IMR-90 (cell line): Measurements from ENCODE around the gene B3GALT4. TPM values are rescaled to one million over a fixed set of nuclear protein-coding genes. Genes with fewer than 3 reads are reported as not detected.

ENCODE experiments used
- ATAC-seq: fragments of 200-7000 bp; cut with Tn5 transposase; 2 replicates; pipeline ENCODE4 v1.9.1; 2020; ENCODE audit warnings: low read depth, mild to moderate bottlenecking, moderate library complexity
- BruUV-seq: library from RNA; stranded (reverse); fragments of 400-500 nt; replicated peaks from 2 replicates; lab custom pipeline; 2021; lab: Mats Ljungman, UMichigan
- CTCF ChIA-PET: fragments of 300-600 bp; formaldehyde crosslinking; extraction: SDS; loops from one replicate; lab custom pipeline; 2021; ENCODE audit warnings: antibody characterized with exemption; lab: Yijun Ruan, JAX
- POLR2A ChIA-PET: fragments of 300-600 bp; sonication (Branson Sonifier 250); formaldehyde crosslinking; loops from one replicate; lab custom pipeline; 2022; ENCODE audit warnings: antibody characterized with exemption; ENCODE audit not compliant: unreplicated experiment; lab: Charles Lee
- DNase-seq: peaks from one replicate; pipeline ENCODE4 v3.0.0; 2013
- H2AFZ ChIP-seq: replicated peaks from 2 replicates; pipeline ENCODE3; 2013; ENCODE audit warnings: low read length, mild to moderate bottlenecking; ENCODE audit not compliant: poor library complexity
- H2AK5ac ChIP-seq: 2 replicates; pipeline ENCODE4 v1.6.1; 2013; ENCODE audit warnings: low read depth, low read length, inconsistent platforms
- H2AK9ac ChIP-seq: replicated peaks from 2 replicates; pipeline ENCODE3; 2013; ENCODE audit warnings: mild to moderate bottlenecking, low read depth, low read length, moderate library complexity; ENCODE audit not compliant: poor library complexity
- H2BK120ac ChIP-seq: 2 replicates; pipeline ENCODE4 v1.6.1; 2013; ENCODE audit warnings: low read depth, low read length, inconsistent platforms
- H2BK15ac ChIP-seq: 3 replicates; pipeline ENCODE4 v1.6.1; 2013; ENCODE audit warnings: low read depth, low read length, inconsistent platforms
- H2BK20ac ChIP-seq: 2 replicates; pipeline ENCODE4 v1.6.1; 2013; ENCODE audit warnings: low read depth, mild to moderate bottlenecking, inconsistent platforms, low read length, moderate library complexity
- H2BK5ac ChIP-seq: 2 replicates; pipeline ENCODE4 v1.6.1; 2013; ENCODE audit warnings: mild to moderate bottlenecking, low read depth, low read length, inconsistent platforms; ENCODE audit not compliant: poor library complexity, severe bottlenecking
- H3K14ac ChIP-seq: replicated peaks from 2 replicates; pipeline ENCODE4 v1.6.1; 2013; ENCODE audit warnings: low read depth, low read length, inconsistent platforms
- H3K18ac ChIP-seq: 2 replicates; pipeline ENCODE4 v1.6.1; 2013; ENCODE audit warnings: low read depth, low read length, control low read depth
- H3K23ac ChIP-seq: 2 replicates; pipeline ENCODE4 v1.6.1; 2013; ENCODE audit warnings: low read depth, low read length, inconsistent platforms
- H3K27ac ChIP-seq: 2 replicates; pipeline ENCODE4 v1.5.1; 2013; ENCODE audit warnings: mild to moderate bottlenecking, control low read depth, low read length; ENCODE audit not compliant: insufficient read depth
- H3K27me3 ChIP-seq: 2 replicates; pipeline ENCODE4 v1.6.1; 2013; ENCODE audit warnings: low read length; ENCODE audit not compliant: control insufficient read depth, insufficient read depth
- H3K36me3 ChIP-seq: 2 replicates; pipeline ENCODE4 v1.6.1; 2013; ENCODE audit warnings: low read length, mixed read lengths; ENCODE audit not compliant: control insufficient read depth, insufficient read depth
- H3K4ac ChIP-seq: 2 replicates; pipeline ENCODE4 v1.6.1; 2013; ENCODE audit warnings: low read depth, low read length, inconsistent platforms
- H3K4me1 ChIP-seq: 2 replicates; pipeline ENCODE4 v1.6.1; 2013; ENCODE audit warnings: low read length, mixed read lengths; ENCODE audit not compliant: control insufficient read depth, insufficient read depth
- H3K4me2 ChIP-seq: 2 replicates; pipeline ENCODE4 v1.6.1; 2013; ENCODE audit warnings: low read depth, mild to moderate bottlenecking, control low read depth, low read length, moderate library complexity
- H3K4me3 ChIP-seq: 2 replicates; pipeline ENCODE4 v1.5.1; 2013; ENCODE audit warnings: low read depth, mild to moderate bottlenecking, control low read depth, low read length, moderate library complexity; ENCODE audit not compliant: insufficient read depth
- H3K56ac ChIP-seq: 2 replicates; pipeline ENCODE4 v1.6.1; 2013; ENCODE audit warnings: low read length, inconsistent platforms; ENCODE audit not compliant: insufficient read depth; ENCODE audit errors: extremely low read depth
- H3K79me1 ChIP-seq, 2 experiments: 2 replicates each; pipeline ENCODE4 v1.6.1; 2013; ENCODE audit warnings: low read length in 2 of 2, inconsistent platforms in 1 of 2, low read depth in 1 of 2
- H3K9ac ChIP-seq: 2 replicates; pipeline ENCODE4 v1.6.1; 2013; ENCODE audit warnings: low read depth, low read length, control low read depth
- H3K9me1 ChIP-seq: 2 replicates; pipeline ENCODE4 v1.6.1; 2013; ENCODE audit warnings: low read length, inconsistent platforms; ENCODE audit not compliant: insufficient read depth
- H3K9me3 ChIP-seq: 2 replicates; pipeline ENCODE4 v1.6.1; 2013; ENCODE audit warnings: low read length; ENCODE audit not compliant: control insufficient read depth, insufficient read depth
- H4K20me1 ChIP-seq: 2 replicates; pipeline ENCODE4 v1.6.1; 2013; ENCODE audit warnings: low read length, inconsistent platforms; ENCODE audit not compliant: insufficient read depth
- H4K5ac ChIP-seq: 2 replicates; pipeline ENCODE4 v1.6.1; 2013; ENCODE audit warnings: mild to moderate bottlenecking, low read depth, low read length, control low read depth
- H4K8ac ChIP-seq, 2 experiments: 2 replicates each; pipeline ENCODE4 v1.6.1; 2013; ENCODE audit warnings: low read depth in 2 of 2, low read length in 2 of 2, control low read depth in 1 of 2, inconsistent platforms in 1 of 2
- H4K91ac ChIP-seq: 2 replicates; pipeline ENCODE4 v1.6.1; 2013; ENCODE audit warnings: low read depth, low read length, inconsistent platforms; ENCODE audit not compliant: insufficient read depth
- CEBPB ChIP-seq: IDR thresholded peaks from 2 replicates; pipeline ENCODE4 v1.6.1; 2012; ENCODE audit warnings: low read depth, low read length, improper control_type of control experiment
- CHD1 ChIP-seq: IDR thresholded peaks from 2 replicates; pipeline ENCODE4 v1.6.1; 2012; ENCODE audit warnings: low read depth, low read length, improper control_type of control experiment
- FOS ChIP-seq: fragments of 150-350 bp; IDR thresholded peaks from 2 replicates; pipeline ENCODE4 v1.6.1; 2016; ENCODE audit warnings: low read depth, low read length
- MAZ ChIP-seq: IDR thresholded peaks from 2 replicates; pipeline ENCODE4 v1.6.1; 2012; ENCODE audit warnings: low read depth, mild to moderate bottlenecking, low read length, improper control_type of control experiment, moderate library complexity, borderline replicate concordance
- MXI1 ChIP-seq: IDR thresholded peaks from 2 replicates; pipeline ENCODE4 v1.6.1; 2012; ENCODE audit warnings: low read depth, mild to moderate bottlenecking, low read length, moderate library complexity, borderline replicate concordance
- NFE2L2 ChIP-seq: fragments of 150-350 bp; IDR thresholded peaks from 2 replicates; pipeline ENCODE4 v1.6.1; 2016; ENCODE audit warnings: low read depth, mild to moderate bottlenecking, low read length
- POLR2A ChIP-seq: IDR thresholded peaks from 2 replicates; pipeline ENCODE4 v1.6.1; 2012; ENCODE audit warnings: mild to moderate bottlenecking, low read depth, low read length
- RAD21 ChIP-seq: IDR thresholded peaks from 2 replicates; pipeline ENCODE4 v1.6.1; 2012; ENCODE audit warnings: low read length, improper control_type of control experiment
- RFX5 ChIP-seq: IDR thresholded peaks from 2 replicates; pipeline ENCODE4 v1.8.0; 2012; ENCODE audit warnings: low read depth, mild to moderate bottlenecking, low read length, moderate library complexity
- WGBS, 2 experiments: methylation state at CpG; one replicate each; pipeline versions ENCODE4 v1.1.5 to v1.1.7; 2013; ENCODE audit warnings: missing lambda C conversion rate in 2 of 2; ENCODE audit not compliant: insufficient read length in 1 of 2; ENCODE audit errors: extremely low coverage in 2 of 2; 5-methylcytosine and 5-hydroxymethylcytosine counted together
- dilution Hi-C: fragments of 300-500 bp; cut with HindIII; formaldehyde crosslinking; loops from one replicate; pipeline ENCODE4 v1.14.3; 2018; ENCODE audit warnings: low sequenced_read_pairs; ENCODE audit not compliant: unreplicated experiment
- in situ Hi-C: fragments of 300-500 bp; cut with MboI; formaldehyde crosslinking; loops from 3 replicates; pipeline ENCODE4 v1.14.3; 2019; ENCODE audit warnings: low sequenced_read_pairs, inconsistent platforms, mixed read lengths
- intact Hi-C: fragments of 100-400 bp; cut with micrococcal nuclease; formaldehyde crosslinking; loops from 2 replicates; pipeline ENCODE4 v1.10.0; 2022
- polyA plus RNA-seq, 3 experiments: library from polyadenylated mRNA; depleted of rRNA; stranded (reverse); fragments of >200 nt; gene quantifications; 2 replicates each; pipeline ENCODE4 v1.2.3, GENCODE V29; 2012; ENCODE audit warnings: low replicate concordance in 1 of 3
- total RNA-seq: library from RNA; depleted of rRNA; stranded (reverse); fragments of >200 nt; gene quantifications from 2 replicates; pipeline ENCODE4 v1.2.3, GENCODE V29; 2012
- TF ChIP-seq, protein P1 (sequence below): conservative IDR thresholded peaks from 2 replicates; pipeline ENCODE4 v1.5.1; 2012; ENCODE audit warnings: mild to moderate bottlenecking, low read depth, low read length, improper control_type of control experiment

The B3GALT4 gene
- total and polyA plus RNA-seq, 2 of the 4 experiments (the other 2 are of a cell fraction) = 0.70 to 0.72 TPM

DNA sequence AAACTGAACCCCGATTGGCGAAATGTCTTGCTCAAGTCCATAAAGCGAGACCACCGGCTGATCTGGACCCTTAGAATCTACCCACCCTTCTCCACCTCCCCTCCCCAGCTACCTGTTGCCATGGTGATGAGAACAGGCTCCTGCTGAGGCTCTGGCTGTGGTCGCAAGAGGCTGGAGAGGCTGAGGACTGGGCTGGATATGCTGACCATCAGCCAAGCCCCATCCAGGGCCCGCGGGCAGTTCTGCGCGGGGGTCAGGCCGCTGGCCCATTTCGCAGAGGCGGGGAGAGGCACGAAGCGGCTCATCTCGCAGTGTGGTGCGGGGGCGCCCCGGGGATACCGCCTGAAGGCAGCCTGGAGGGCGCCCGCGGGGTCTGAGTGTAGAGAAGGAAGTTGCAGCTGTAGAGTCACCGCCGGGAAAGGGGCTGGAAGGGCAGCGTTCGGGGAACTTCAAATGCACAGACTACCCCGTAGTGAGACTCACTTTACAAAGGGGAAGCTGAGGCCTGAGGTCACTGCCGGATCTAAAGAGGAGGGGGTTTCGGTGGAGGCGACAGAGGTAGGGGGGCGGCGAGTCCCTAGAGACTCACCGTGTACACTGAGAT is 36.3 kb downstream of the B3GALT4 start:
- DNase-seq = peak; percentile 31
- dilution Hi-C loops = no loop called here
- POLR2A ChIA-PET = interaction anchor here (1.2 kb wide), 1 partner anchor 14 kb away, joined by 3 read pairs; no protein-coding TSS in a partner anchor

More for the DNA sequence above, 36.3 kb downstream of the B3GALT4 start:
- H4K8ac ChIP-seq = peak overlapping the region; percentile 79 to 96; a peak in 3 of 4 replicates
- no peaks in the 10 kb centered on the region for H3K27me3 ChIP-seq
- peak overlapping the region; percentile 98 for H3K4ac ChIP-seq
- H4K20me1 ChIP-seq = peaks cover 14% of the 10 kb centered on the region
- peak overlapping the region; percentile 51 for H4K5ac ChIP-seq
- H3K4me2 ChIP-seq = peak overlapping the region; percentile 98
- CTCF ChIA-PET = interaction anchor here (0.6 kb wide), 1 partner anchor 43 kb away, joined by 5 read pairs; no protein-coding TSS in a partner anchor
- H2BK20ac ChIP-seq = no peak overlapping the region
- peak overlapping the region; percentile 98 for H2AK5ac ChIP-seq
- H3K36me3 ChIP-seq = peaks cover 2% of the 10 kb centered on the region; the same call in 1 of the 2 replicates
- peak overlapping the region; percentile 97 for H3K27ac ChIP-seq
- H2AK9ac ChIP-seq = peak overlapping the region; percentile 99
- peak overlapping the region; percentile 92 for H2BK120ac ChIP-seq
- peak overlapping the region; percentile 64 for H3K4me3 ChIP-seq
- H3K9me1 ChIP-seq = peaks cover 11% of the 10 kb centered on the region
- peaks cover 11% of the 10 kb centered on the region for H3K4me1 ChIP-seq
- H3K56ac ChIP-seq = peak overlapping the region; percentile 94
- intact Hi-C loops = loop anchor here (1.0 to 5.0 kb wide), 3 partner anchors 14 to 104 kb away; partner anchors contain the start of gene CUTA
- peak overlapping the region; percentile 53; the same call in 1 of the 3 replicates for H2BK15ac ChIP-seq
- peak overlapping the region; percentile 96 for H3K9ac ChIP-seq
- WGBS, 2 experiments = no CpG with 5 or more reads among the region's 33 CpGs
- peak overlapping the region; percentile 57 for H3K18ac ChIP-seq
- H3K23ac ChIP-seq = peak overlapping the region; percentile 99
- peak; percentile 5 for ATAC-seq
- peaks cover 23 to 72% of the 10 kb centered on the region in 2 experiments for H3K79me1 ChIP-seq
- peak overlapping the region; percentile 96 for H2AFZ ChIP-seq
- no peaks in the 10 kb centered on the region for H3K9me3 ChIP-seq
- peak overlapping the region; percentile 95 for H2BK5ac ChIP-seq
- peak overlapping the region; percentile 98 for H3K14ac ChIP-seq
- peak overlapping the region; percentile 95; the same call in 1 of the 2 replicates for H4K91ac ChIP-seq
- in situ Hi-C loops = no loop called here
- TF ChIP-seq RFX5 = no peak
- no peak for TF ChIP-seq FOS
- no peak for TF ChIP-seq NFE2L2
- no peak for TF ChIP-seq RAD21
- 0 out of 2 replicates have a peak, but pooled peaks have one; percentile 44 for TF ChIP-seq CHD1
- TF ChIP-seq POLR2A = no peak
- TF ChIP-seq MAZ = no peak
- TF ChIP-seq CEBPB = no peak
- 0 out of 2 replicates have a peak, but pooled peaks have one; percentile 12 for TF ChIP-seq MXI1
- TF ChIP-seq, protein P1, sequence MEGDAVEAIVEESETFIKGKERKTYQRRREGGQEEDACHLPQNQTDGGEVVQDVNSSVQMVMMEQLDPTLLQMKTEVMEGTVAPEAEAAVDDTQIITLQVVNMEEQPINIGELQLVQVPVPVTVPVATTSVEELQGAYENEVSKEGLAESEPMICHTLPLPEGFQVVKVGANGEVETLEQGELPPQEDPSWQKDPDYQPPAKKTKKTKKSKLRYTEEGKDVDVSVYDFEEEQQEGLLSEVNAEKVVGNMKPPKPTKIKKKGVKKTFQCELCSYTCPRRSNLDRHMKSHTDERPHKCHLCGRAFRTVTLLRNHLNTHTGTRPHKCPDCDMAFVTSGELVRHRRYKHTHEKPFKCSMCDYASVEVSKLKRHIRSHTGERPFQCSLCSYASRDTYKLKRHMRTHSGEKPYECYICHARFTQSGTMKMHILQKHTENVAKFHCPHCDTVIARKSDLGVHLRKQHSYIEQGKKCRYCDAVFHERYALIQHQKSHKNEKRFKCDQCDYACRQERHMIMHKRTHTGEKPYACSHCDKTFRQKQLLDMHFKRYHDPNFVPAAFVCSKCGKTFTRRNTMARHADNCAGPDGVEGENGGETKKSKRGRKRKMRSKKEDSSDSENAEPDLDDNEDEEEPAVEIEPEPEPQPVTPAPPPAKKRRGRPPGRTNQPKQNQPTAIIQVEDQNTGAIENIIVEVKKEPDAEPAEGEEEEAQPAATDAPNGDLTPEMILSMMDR = no peak
- BruUV-seq = no TSS peak
